Neural progenitor cell (in vitro differentiated cells): Measurements from ENCODE around the gene RNF166. TPM values are rescaled to one million over a fixed set of nuclear protein-coding genes. Genes with fewer than 3 reads are reported as not detected.

Experiments used
- DNase-seq: peaks from one replicate; pipeline ENCODE4 v3.0.0-alpha.2; 2016; ENCODE audit warnings: low spot score
- H2AFZ ChIP-seq: fragments of 200-600 bp; sonication (generic); replicated peaks from 2 replicates; pipeline ENCODE4 v1.6.1; 2016; ENCODE audit warnings: antibody characterized with exemption
- H3F3A ChIP-seq: fragments of 200-600 bp; sonication (generic); 2 replicates; pipeline ENCODE4 v1.6.1; 2016; ENCODE audit warnings: antibody characterized with exemption, low read depth
- H3K27ac ChIP-seq: fragments of 200-600 bp; sonication (generic); 2 replicates; pipeline ENCODE4 v1.5.1; 2016; ENCODE audit warnings: mild to moderate bottlenecking
- H3K27me3 ChIP-seq: fragments of 200-600 bp; sonication (generic); 2 replicates; pipeline ENCODE4 v1.6.1; 2016; ENCODE audit warnings: mild to moderate bottlenecking, moderate library complexity
- H3K36me3 ChIP-seq: fragments of 200-600 bp; sonication (generic); 2 replicates; pipeline ENCODE4 v1.5.1; 2016
- H3K4me1 ChIP-seq: fragments of 200-600 bp; sonication (generic); 2 replicates; pipeline ENCODE4 v1.6.1; 2016; ENCODE audit warnings: mixed run types
- H3K4me2 ChIP-seq: fragments of 200-600 bp; sonication (generic); 2 replicates; pipeline ENCODE4 v1.6.1; 2016
- H3K4me3 ChIP-seq: fragments of 200-600 bp; sonication (generic); 2 replicates; pipeline ENCODE4 v1.5.1; 2016
- H3K79me2 ChIP-seq: fragments of 200-600 bp; sonication (generic); 2 replicates; pipeline ENCODE4 v1.6.1; 2016; ENCODE audit warnings: low read depth
- H3K9ac ChIP-seq: fragments of 200-600 bp; sonication (generic); 2 replicates; pipeline ENCODE4 v1.6.1; 2016
- H3K9me3 ChIP-seq: fragments of 200-600 bp; sonication (generic); 2 replicates; pipeline ENCODE4 v1.5.1; 2016; ENCODE audit warnings: low read depth
- H4K20me1 ChIP-seq: fragments of 200-600 bp; sonication (generic); 2 replicates; pipeline ENCODE4 v1.6.1; 2016; ENCODE audit warnings: low read depth
- H3K27ac Mint-ChIP-seq: 3 replicates; pipeline ENCODE4 v1.8.0; 2021; ENCODE audit warnings: mixed read lengths
- H3K27me3 Mint-ChIP-seq: 2 replicates; pipeline ENCODE4 v1.8.0; 2022; ENCODE audit warnings: low read depth, mild to moderate bottlenecking, inconsistent platforms, moderate library complexity, mixed read lengths; ENCODE audit not compliant: insufficient read depth
- H3K36me3 Mint-ChIP-seq: 3 replicates; pipeline ENCODE4 v1.8.0; 2021; ENCODE audit warnings: mixed read lengths
- H3K4me1 Mint-ChIP-seq: 3 replicates; pipeline ENCODE4 v1.8.0; 2021; ENCODE audit warnings: mixed read lengths
- H3K4me3 Mint-ChIP-seq: 3 replicates; pipeline ENCODE4 v1.8.0; 2021; ENCODE audit warnings: mild to moderate bottlenecking, moderate library complexity, mixed read lengths
- H3K9me3 Mint-ChIP-seq: 3 replicates; pipeline ENCODE4 v1.8.0; 2020; ENCODE audit warnings: mixed read lengths
- CTCF ChIP-seq: fragments of 200-600 bp; sonication (generic); IDR thresholded peaks from 2 replicates; pipeline ENCODE4 v1.5.1; 2017; ENCODE audit warnings: antibody characterized with exemption, mild to moderate bottlenecking
- EZH2 ChIP-seq: fragments of 200-600 bp; sonication (generic); IDR thresholded peaks from 2 replicates; pipeline ENCODE4 v1.6.1; 2017; ENCODE audit warnings: antibody characterized with exemption, mild to moderate bottlenecking, moderate library complexity
- EZH2phosphoT487 ChIP-seq: fragments of 200-600 bp; sonication (generic); IDR thresholded peaks from 2 replicates; pipeline ENCODE4 v1.6.1; 2017; ENCODE audit warnings: antibody characterized with exemption
- total RNA-seq: library from RNA; depleted of rRNA; stranded (reverse); fragments of >200 nt; gene quantifications from 2 replicates; pipeline ENCODE4 v1.2.3, GENCODE V29; 2015; ENCODE audit warnings: low replicate concordance

Gene RNF166
- total RNA-seq, 1 donor from 2014 or later, result 11.1 TPM

DNA sequence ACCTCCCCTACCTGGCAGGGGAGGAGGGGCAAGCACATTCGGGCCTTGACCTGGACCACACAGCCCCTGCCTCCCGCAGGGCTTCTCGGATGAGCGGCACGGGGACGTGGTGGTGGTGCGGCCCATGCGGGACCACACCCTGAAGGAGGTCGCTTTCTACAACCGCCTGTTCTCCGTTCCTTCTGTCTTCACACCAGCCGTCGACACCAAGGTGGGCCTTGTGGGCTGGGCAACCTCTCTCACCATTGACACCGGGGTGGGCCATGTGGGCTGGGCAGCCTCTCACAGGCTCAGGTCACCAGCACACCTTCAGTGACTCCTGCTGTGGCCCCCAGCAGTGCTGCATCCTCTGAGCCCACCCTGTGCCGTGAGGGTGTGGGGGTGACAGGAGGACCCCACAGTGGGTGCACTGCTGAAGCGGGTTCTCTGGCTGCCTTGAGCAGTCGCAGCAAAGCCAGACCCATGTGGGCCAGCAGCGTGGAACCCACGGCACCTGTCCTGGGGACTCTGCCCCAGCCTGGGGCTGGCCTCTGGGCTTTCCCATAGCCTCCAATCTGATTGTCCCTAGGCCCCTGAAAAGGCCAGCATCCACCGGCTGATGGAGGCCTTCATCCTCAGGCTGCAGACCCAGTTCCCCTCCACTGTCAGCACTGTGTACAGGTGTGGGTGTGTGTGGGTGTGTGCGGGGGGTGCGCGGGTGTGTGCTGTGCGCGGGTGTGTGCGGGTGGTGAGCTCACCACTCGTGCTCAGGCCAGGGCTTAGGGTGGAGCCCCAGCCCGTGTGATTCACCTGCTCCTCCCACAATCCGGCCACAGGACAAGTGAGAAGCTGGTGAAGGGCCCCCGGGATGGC is 7.6 kb upstream of the RNF166 start:
- no peaks in the 10 kb centered on the region for H4K20me1 ChIP-seq
- no peak overlapping the region for H3K9ac ChIP-seq
- no peak overlapping the region for H3K4me3 ChIP-seq
- Mint-ChIP-seq H3K27me3 (peaks cover 2% of the 10 kb centered on the region), H3K9me3 (no peaks in the 10 kb centered on the region), H3K4me1 (no peaks in the 10 kb centered on the region), H3K4me3 (no peak overlapping the region), H3K27ac (no peak overlapping the region), H3K36me3 (peaks cover 3% of the 10 kb centered on the region)
- no peak overlapping the region for H3K4me2 ChIP-seq
- TF ChIP-seq EZH2 (no peak), CTCF (no peak), EZH2phosphoT487 (no peak)
- DNase-seq, result no peak
- no peak overlapping the region for H2AFZ ChIP-seq
- no peaks in the 10 kb centered on the region for H3F3A ChIP-seq
- peaks cover 7% of the 10 kb centered on the region for H3K79me2 ChIP-seq
- H3K27me3 ChIP-seq, result no peaks in the 10 kb centered on the region
- H3K9me3 ChIP-seq, result no peaks in the 10 kb centered on the region
- H3K4me1 ChIP-seq, result no peaks in the 10 kb centered on the region
- H3K27ac ChIP-seq, result no peak overlapping the region
- no peaks in the 10 kb centered on the region for H3K36me3 ChIP-seq

DNA sequence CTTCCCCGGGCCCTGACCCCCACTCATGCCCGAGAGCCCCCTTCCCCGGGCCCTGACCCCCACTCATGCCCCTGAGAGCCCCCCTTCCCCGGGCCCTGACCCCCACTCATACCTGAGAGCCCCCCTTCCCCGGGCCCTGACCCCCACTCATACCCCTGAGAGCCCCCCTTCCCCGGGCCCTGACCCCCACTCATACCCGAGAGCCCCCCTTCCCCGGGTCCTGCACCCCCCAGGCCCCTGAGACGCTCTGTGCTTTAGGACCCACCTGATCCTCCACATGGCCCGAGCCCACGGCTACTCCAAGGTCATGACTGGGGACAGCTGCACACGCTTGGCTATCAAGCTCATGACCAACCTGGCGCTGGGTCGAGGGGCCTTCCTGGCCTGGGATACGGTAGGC is 6.8 kb upstream of the RNF166 start:
- Mint-ChIP-seq H3K4me1 (no peaks in the 10 kb centered on the region), H3K9me3 (no peaks in the 10 kb centered on the region), H3K27me3 (peaks cover 2% of the 10 kb centered on the region), H3K4me3 (no peak overlapping the region), H3K27ac (no peak overlapping the region), H3K36me3 (peaks cover 3% of the 10 kb centered on the region)
- no peaks in the 10 kb centered on the region for H4K20me1 ChIP-seq
- no peak overlapping the region for H3K9ac ChIP-seq
- DNase-seq, result no peak
- H3K79me2 ChIP-seq, result peaks cover 7% of the 10 kb centered on the region
- H2AFZ ChIP-seq, result no peak overlapping the region
- no peak overlapping the region for H3K4me2 ChIP-seq
- H3K9me3 ChIP-seq, result no peaks in the 10 kb centered on the region
- no peaks in the 10 kb centered on the region for H3K27me3 ChIP-seq
- TF ChIP-seq EZH2 (no peak), CTCF (no peak), EZH2phosphoT487 (no peak)
- H3K36me3 ChIP-seq, result no peaks in the 10 kb centered on the region
- no peaks in the 10 kb centered on the region for H3F3A ChIP-seq
- no peak overlapping the region for H3K4me3 ChIP-seq
- no peak overlapping the region for H3K27ac ChIP-seq
- H3K4me1 ChIP-seq, result no peaks in the 10 kb centered on the region

DNA sequence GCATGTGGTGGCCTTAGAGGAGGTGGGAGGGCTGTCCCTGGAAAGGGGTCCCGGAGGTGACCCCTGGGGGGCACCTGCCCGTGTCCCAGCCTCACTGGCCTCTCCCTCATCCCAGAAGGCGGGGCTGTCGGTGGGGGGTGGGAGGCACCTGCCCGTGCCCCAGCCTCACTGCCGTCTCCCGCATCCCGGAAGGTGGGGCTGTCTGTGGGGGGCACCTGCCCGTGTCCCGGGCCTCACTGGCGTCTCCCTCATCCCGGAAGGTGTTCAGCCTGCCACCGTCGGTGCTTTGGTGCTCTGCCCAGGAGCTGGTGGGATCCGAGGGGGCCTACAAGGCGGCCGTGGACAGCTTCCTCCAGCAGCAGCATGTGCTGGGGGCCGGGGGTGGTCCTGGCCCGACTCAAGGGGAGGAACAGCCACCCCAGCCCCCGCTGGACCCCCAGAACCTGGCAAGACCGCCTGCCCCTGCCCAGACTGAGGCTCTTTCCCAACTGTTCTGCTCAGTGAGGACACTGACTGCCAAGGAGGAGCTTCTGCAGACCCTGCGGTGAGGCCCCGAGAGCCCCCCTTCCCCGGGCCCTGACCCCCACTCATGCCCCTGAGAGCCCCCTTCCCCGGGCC is 6.3 kb upstream of the RNF166 start:
- TF ChIP-seq EZH2phosphoT487, result no peak
- no peak for TF ChIP-seq EZH2
- TF ChIP-seq CTCF, result no peak
- H3K36me3 Mint-ChIP-seq, result peaks cover 3% of the 10 kb centered on the region
- H3K4me3 ChIP-seq, result no peak overlapping the region
- H3K9me3 ChIP-seq, result no peaks in the 10 kb centered on the region
- peak overlapping the region; percentile 53 for H3K27ac ChIP-seq
- H3K4me2 ChIP-seq, result no peak overlapping the region
- peaks cover 2% of the 10 kb centered on the region for H3K27me3 Mint-ChIP-seq
- H4K20me1 ChIP-seq, result no peaks in the 10 kb centered on the region
- no peak for DNase-seq
- no peak overlapping the region for H3K27ac Mint-ChIP-seq
- peaks cover 2% of the 10 kb centered on the region for H3K4me1 Mint-ChIP-seq
- no peak overlapping the region for H3K4me3 Mint-ChIP-seq
- H3K27me3 ChIP-seq, result no peaks in the 10 kb centered on the region
- no peaks in the 10 kb centered on the region for H3K9me3 Mint-ChIP-seq
- H3K4me1 ChIP-seq, result no peaks in the 10 kb centered on the region
- peaks cover 12% of the 10 kb centered on the region for H3K79me2 ChIP-seq
- no peaks in the 10 kb centered on the region for H3K36me3 ChIP-seq
- H2AFZ ChIP-seq, result no peak overlapping the region
- no peak overlapping the region for H3K9ac ChIP-seq
- no peaks in the 10 kb centered on the region for H3F3A ChIP-seq
